Breast epithelium (tissue), 4 donors: ENCODE results near the gene RPS6KA1. TPM values are rescaled to one million over a fixed set of nuclear protein-coding genes. Genes with fewer than 3 reads are reported as not detected.

Experiments used
- DNase-seq, 2 donors: peaks; one replicate each; pipeline ENCODE4 v3.0.0-alpha.2; 2019; ENCODE audit warnings: low spot score in 2 of 2
- H3K27ac ChIP-seq, 2 donors: fragments of 200-600 bp; sonication (generic) in 1 of 2; one replicate each; pipeline ENCODE4 v1.5.1; 2016 to 2019; ENCODE audit warnings: mild to moderate bottlenecking in 1 of 2
- H3K27me3 ChIP-seq, 2 donors: fragments of 200-600 bp; sonication (generic) in 1 of 2; one replicate each; pipeline versions ENCODE4 v1.5.1 to v1.6.0; 2017 to 2019; ENCODE audit warnings: control low read depth in 1 of 2, mild to moderate bottlenecking in 1 of 2
- H3K36me3 ChIP-seq: fragments of 200-600 bp; one replicate; pipeline ENCODE4 v1.5.1; 2019
- H3K4me1 ChIP-seq, 2 donors: fragments of 200-600 bp; sonication (generic); one replicate each; pipeline ENCODE4 v1.5.1; 2016 to 2019; ENCODE audit warnings: control low read depth in 1 of 2
- H3K4me3 ChIP-seq, 3 donors: fragments of 200-600 bp; sonication (generic); 1 replicate in 2 of 3; 2 replicates in 1 of 3; pipeline ENCODE4 v1.5.1; 2016 to 2019; ENCODE audit warnings: mild to moderate bottlenecking in 3 of 3, moderate library complexity in 2 of 3
- H3K9me3 ChIP-seq, 2 donors: fragments of 200-600 bp; sonication (generic) in 1 of 2; one replicate each; pipeline ENCODE4 v1.5.1; 2016 to 2019; ENCODE audit warnings: control low read depth in 1 of 2
- CTCF ChIP-seq, 3 donors: fragments of 450-650 bp; IDR thresholded peaks; one replicate each; pipeline ENCODE4 v1.5.1; 2016 to 2017; ENCODE audit warnings: antibody characterized with exemption in 3 of 3, mild to moderate bottlenecking in 3 of 3, moderate library complexity in 3 of 3
- POLR2A ChIP-seq: fragments of 450-650 bp; IDR thresholded peaks from one replicate; pipeline ENCODE4 v1.6.1; 2016; ENCODE audit warnings: antibody characterized with exemption, mild to moderate bottlenecking, moderate library complexity
- POLR2AphosphoS5 ChIP-seq, 3 donors: sonication (generic); formaldehyde crosslinking; IDR thresholded peaks; one replicate each; pipeline ENCODE4 v1.6.1; 2017; ENCODE audit warnings: antibody characterized with exemption in 3 of 3
- intact Hi-C: fragments of 100-400 bp; cut with DNase I; formaldehyde crosslinking; loops from one replicate; pipeline ENCODE4 v1.15.1; 2023; ENCODE audit warnings: low total_unique reads
- total RNA-seq, 3 donors: library from RNA; depleted of rRNA; stranded (reverse); fragments of >200 nt; gene quantifications; one replicate each; pipeline ENCODE4 v1.1.0, GENCODE V29; 2016

Gene RPS6KA1
- total RNA-seq, 3 donors from 2014 or later: 12.5 to 43.0 (median 30.8) TPM

- no peak for TF ChIP-seq POLR2AphosphoS5 (IDR thresholded peaks at IDR 0.05)
- TF ChIP-seq CTCF (IDR thresholded peaks at IDR 0.05): peak in 1 of 3 donors; percentile 39
- peak overlapping the region; percentile 90 to 92 for H3K27ac ChIP-seq
- no peaks in the 10 kb centered on the region for H3K36me3 ChIP-seq
- intact Hi-C loops: no loop called here
- H3K27me3 ChIP-seq: no peaks in the 10 kb centered on the region
- DNase-seq: peak; percentile 67 to 69
- H3K4me1 ChIP-seq: peaks cover 0 to 11% of the 10 kb centered on the region in 2 donors
- H3K9me3 ChIP-seq: no peaks in the 10 kb centered on the region
- peak overlapping the region in 2 of 3 donors; percentile 77 to 99 for H3K4me3 ChIP-seq
Observed at GRCh38 chr1:26530895-26531598, 1.5 kb downstream of the RPS6KA1 start.

GRCh38 chr1:26531651-26532131 is 2.1 kb downstream of the RPS6KA1 start:
- Histone ChIP-seq H3K4me1 (peaks cover 0 to 11% of the 10 kb centered on the region in 2 donors), H3K27ac (peak overlapping the region; percentile 90 to 92)
- TF ChIP-seq POLR2AphosphoS5 (IDR thresholded peaks at IDR 0.05) (no peak), POLR2A (no peak), CTCF (IDR thresholded peaks at IDR 0.05) (no peak)

GRCh38 chr1:26533951-26534509 is 4.5 kb downstream of the RPS6KA1 start:
- TF ChIP-seq CTCF (IDR thresholded peaks at IDR 0.05) (no peak), POLR2A (no peak), POLR2AphosphoS5 (IDR thresholded peaks at IDR 0.05) (no peak)
- no peak overlapping the region for H3K27ac ChIP-seq
- no peak for DNase-seq
- H3K27me3 ChIP-seq: no peaks in the 10 kb centered on the region
- H3K36me3 ChIP-seq: no peaks in the 10 kb centered on the region
- intact Hi-C loops: no loop called here
- no peak overlapping the region for H3K4me3 ChIP-seq
- H3K4me1 ChIP-seq: peaks cover 0 to 11% of the 10 kb centered on the region in 2 donors
- H3K9me3 ChIP-seq: no peaks in the 10 kb centered on the region

More at GRCh38 chr1:26531651-26532131, 2.1 kb downstream of the RPS6KA1 start:
- Histone ChIP-seq H3K27me3 (no peaks in the 10 kb centered on the region), H3K4me3 (peak overlapping the region in 2 of 3 donors; percentile 77 to 99), H3K36me3 (no peaks in the 10 kb centered on the region), H3K9me3 (no peaks in the 10 kb centered on the region)
- intact Hi-C loops: no loop called here
- peak; percentile 68 to 80 for DNase-seq

- H3K36me3 ChIP-seq: no peaks in the 10 kb centered on the region
- intact Hi-C loops: no loop called here
- H3K4me1 ChIP-seq: peaks cover 0 to 11% of the 10 kb centered on the region in 2 donors
- DNase-seq: no peak
- no peaks in the 10 kb centered on the region for H3K27me3 ChIP-seq
- TF ChIP-seq POLR2A: no peak
- no peak overlapping the region for H3K4me3 ChIP-seq
- no peak overlapping the region for H3K27ac ChIP-seq
- no peaks in the 10 kb centered on the region for H3K9me3 ChIP-seq
Observed at GRCh38 chr1:26535201-26535600, 5.6 kb downstream of the RPS6KA1 start.

- intact Hi-C loops: no loop called here
- Histone ChIP-seq H3K4me3 (no peak overlapping the region), H3K36me3 (no peaks in the 10 kb centered on the region), H3K27ac (no peak overlapping the region), H3K4me1 (peaks cover 0 to 11% of the 10 kb centered on the region in 2 donors), H3K27me3 (no peaks in the 10 kb centered on the region), H3K9me3 (no peaks in the 10 kb centered on the region)
- TF ChIP-seq CTCF (IDR thresholded peaks at IDR 0.05): no peak
- no peak for TF ChIP-seq POLR2A
- TF ChIP-seq POLR2AphosphoS5 (IDR thresholded peaks at IDR 0.05): no peak
- DNase-seq: no peak
Observed at GRCh38 chr1:26536081-26536480, 6.5 kb downstream of the RPS6KA1 start.
